ENCODE results near the gene SLC25A36. TPM values are rescaled to one million over a fixed set of nuclear protein-coding genes. Genes with fewer than 3 reads are reported as not detected.

Gene SLC25A36
- total and polyA plus RNA-seq, 4 donors = 1.5 to 20.5 (median 5.4) TPM

GRCh38 chr3:140904521-140904920 lies 37.1 kb upstream of the SLC25A36 start:
- Histone ChIP-seq H3K4me3 (ENCODE audit: low read depth in 1 of 3, low read length in 3 of 3) (no peak overlapping the region), H3K9ac (ENCODE audit: low read depth in 1 of 2, low read length in 2 of 2) (no peak overlapping the region), H3K27ac (ENCODE audit: low read depth in 1 of 2, low read length in 2 of 2) (no peak overlapping the region), H3K4me1 (ENCODE audit: control insufficient read depth in 4 of 4, insufficient read depth in 4 of 4, low read length in 3 of 4) (no peaks in the 10 kb centered on the region), H3K36me3 (ENCODE audit: control insufficient read depth in 4 of 4, insufficient read depth in 3 of 4, low read depth in 1 of 4, low read length in 3 of 4) (no peaks in the 10 kb centered on the region), H3K9me3 (ENCODE audit: control insufficient read depth in 4 of 4, low read length in 3 of 4) (no peaks in the 10 kb centered on the region), H3K27me3 (ENCODE audit: control insufficient read depth in 4 of 4, insufficient read depth in 4 of 4, low read length in 3 of 4) (peaks cover 0 to 4% (median 3%) of the 10 kb centered on the region in 4 donors)
- no peak for DNase-seq (ENCODE audit: low spot score)
- TF ChIP-seq HNF4G (IDR thresholded peaks at IDR 0.05) = no peak
- TF ChIP-seq ZBTB33 (IDR thresholded peaks at IDR 0.05) = no peak
- no peak for TF ChIP-seq ATF3 (IDR thresholded peaks at IDR 0.05)
- no peak for TF ChIP-seq MAX (IDR thresholded peaks at IDR 0.05)
- no peak for TF ChIP-seq CTCF (IDR thresholded peaks at IDR 0.05; ENCODE audit: low read depth, low read length, missing input control)
- TF ChIP-seq FOXA2 (IDR thresholded peaks at IDR 0.05) = no peak
- TF ChIP-seq EGR1 (IDR thresholded peaks at IDR 0.05; ENCODE audit: low read depth in 2 of 2) = no peak
- no peak for TF ChIP-seq SP1 (IDR thresholded peaks at IDR 0.05)
- TF ChIP-seq HNF4A (conservative IDR thresholded peaks at IDR 0.05) = no peak
- TF ChIP-seq NR2F2 (IDR thresholded peaks at IDR 0.05) = no peak
- no peak for TF ChIP-seq RAD21 (IDR thresholded peaks at IDR 0.05)
- no peak for TF ChIP-seq GABPA (IDR thresholded peaks at IDR 0.05 in 1 of 2, conservative IDR thresholded peaks at IDR 0.05 in 1 of 2)
- no peak for TF ChIP-seq JUND (IDR thresholded peaks at IDR 0.05)
- no peak for TF ChIP-seq RXRA (IDR thresholded peaks at IDR 0.05)
- TF ChIP-seq REST (IDR thresholded peaks at IDR 0.05) = no peak
- TF ChIP-seq FOXA1 (IDR thresholded peaks at IDR 0.05) = no peak
- no peak for TF ChIP-seq TAF1 (conservative IDR thresholded peaks at IDR 0.05)
- TF ChIP-seq YY1 (IDR thresholded peaks at IDR 0.05) = no peak
- WGBS = 72% methylated on average over 1 of the region's 1 CpG
